WTC11 (cell line): ENCODE measurements around the gene ATF3.

Experiments
- ATF1 ChIP-seq: sonication (generic); formaldehyde crosslinking; IDR thresholded peaks from 2 replicates; pipeline ENCODE4 v1.8.1; 2023; ENCODE audit warnings: mild to moderate bottlenecking, moderate library complexity, missing genetic modification reagents
- ATF6 ChIP-seq: sonication (generic); formaldehyde crosslinking; IDR thresholded peaks from 2 replicates; pipeline ENCODE4 v1.8.1; 2023; ENCODE audit warnings: mild to moderate bottlenecking, missing genetic modification reagents
- CTCF ChIP-seq: fragments of 200-600 bp; IDR thresholded peaks from 2 replicates; pipeline ENCODE4 v1.8.0; 2022; ENCODE audit warnings: antibody characterized with exemption
- ESRRA ChIP-seq: sonication (generic); formaldehyde crosslinking; IDR thresholded peaks from 2 replicates; pipeline ENCODE4 v1.8.1; 2022; ENCODE audit warnings: mild to moderate bottlenecking, missing genetic modification reagents, borderline replicate concordance
- OVOL2 ChIP-seq: fragments of 250-450 bp; sonication (Bioruptor Pico); IDR thresholded peaks from 2 replicates; pipeline ENCODE4 v1.9.0; 2021; ENCODE audit warnings: mild to moderate bottlenecking, borderline replicate concordance
- TCF7 ChIP-seq: sonication (generic); formaldehyde crosslinking; IDR thresholded peaks from 2 replicates; pipeline ENCODE4 v1.8.0; 2022; ENCODE audit warnings: mild to moderate bottlenecking, low read depth, missing genetic modification reagents, moderate library complexity

- TF ChIP-seq ATF1 (CRISPR knock-in tag) (no peak), ESRRA (no peak), OVOL2 (CRISPR knock-in tag) (no peak), TCF7 (CRISPR knock-in tag) (no peak), CTCF (no peak), ATF6 (CRISPR knock-in tag) (no peak)
Measured at GRCh38 chr1:212648431-212648830, 39.9 kb downstream of the ATF3 start.
